ENCODE results near the gene LRRIQ4. TPM values are rescaled to one million over a fixed set of nuclear protein-coding genes. Genes with fewer than 3 reads are reported as not detected.
A peak's percentile ranks its signal among the peaks of the same experiment; 100 is the strongest.

The LRRIQ4 gene
- total and polyA plus RNA-seq, 4 donors = 0.09 TPM; not detected in 3

GRCh38 chr3:169771497-169772304 is 41.0 kb upstream of the LRRIQ4 start (continued):
- no peak for TF ChIP-seq CTCF (IDR thresholded peaks at IDR 0.05; ENCODE audit: low read depth, low read length, missing input control)
- peak; percentile 10 for TF ChIP-seq SP1 (IDR thresholded peaks at IDR 0.05)
- no peak for TF ChIP-seq HNF4G (IDR thresholded peaks at IDR 0.05)
- TF ChIP-seq, protein P1, sequence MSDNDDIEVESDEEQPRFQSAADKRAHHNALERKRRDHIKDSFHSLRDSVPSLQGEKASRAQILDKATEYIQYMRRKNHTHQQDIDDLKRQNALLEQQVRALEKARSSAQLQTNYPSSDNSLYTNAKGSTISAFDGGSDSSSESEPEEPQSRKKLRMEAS (IDR thresholded peaks at IDR 0.05) = no peak
- no peak for TF ChIP-seq EGR1 (IDR thresholded peaks at IDR 0.05; ENCODE audit: low read depth in 2 of 2)
- no peak for TF ChIP-seq HNF4A (conservative IDR thresholded peaks at IDR 0.05)
- TF ChIP-seq TAF1 (conservative IDR thresholded peaks at IDR 0.05) = no peak
- TF ChIP-seq RAD21 (IDR thresholded peaks at IDR 0.05) = no peak
- TF ChIP-seq NR2F2 (IDR thresholded peaks at IDR 0.05) = no peak

DNA sequence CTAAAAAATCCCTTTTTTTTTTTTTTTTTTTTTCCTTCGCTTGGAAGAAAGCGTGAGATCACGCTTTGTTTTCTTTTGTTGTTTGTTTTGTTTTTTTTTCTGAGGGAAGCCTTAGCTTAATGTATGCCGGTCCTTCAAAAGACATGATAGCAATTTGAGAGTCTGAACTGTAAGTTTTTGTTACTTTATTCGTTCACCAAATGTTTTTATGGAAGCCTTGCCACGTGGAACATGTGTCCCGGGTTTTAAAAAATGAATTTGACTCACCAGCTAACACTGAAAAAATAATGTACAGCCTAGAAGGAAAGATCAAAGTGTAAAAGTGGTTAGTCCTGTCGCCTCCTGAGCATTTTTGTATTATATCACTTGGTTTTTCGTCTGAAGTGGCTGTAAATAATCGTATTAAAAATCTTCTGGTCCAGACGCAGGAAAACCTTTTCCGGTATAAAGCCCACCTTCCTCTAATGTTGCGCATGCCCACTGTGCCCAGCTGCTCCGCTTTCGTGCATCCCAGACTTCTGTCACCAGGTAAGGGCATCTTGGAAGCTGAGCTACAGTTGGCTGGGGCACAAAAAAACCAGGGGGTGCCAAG is 40.3 kb upstream of the LRRIQ4 start:
- DNase-seq (ENCODE audit: low spot score) = peak; percentile 73

More for the DNA sequence above, 40.3 kb upstream of the LRRIQ4 start:
- Histone ChIP-seq H3K9ac (ENCODE audit: low read depth in 1 of 2, low read length in 2 of 2) (peak overlapping the region; percentile 79 to 94), H3K36me3 (ENCODE audit: control insufficient read depth in 4 of 4, insufficient read depth in 3 of 4, low read depth in 1 of 4, low read length in 3 of 4) (peaks cover 1 to 15% (median 6%) of the 10 kb centered on the region in 4 donors), H3K27ac (ENCODE audit: low read depth in 1 of 2, low read length in 2 of 2) (peak overlapping the region; percentile 99 to 100), H3K4me1 (ENCODE audit: control insufficient read depth in 4 of 4, insufficient read depth in 4 of 4, low read length in 3 of 4) (peaks cover 0 to 37% (median 19%) of the 10 kb centered on the region in 4 donors), H3K4me3 (ENCODE audit: low read depth in 1 of 3, low read length in 3 of 3) (peak overlapping the region; percentile 68 to 99 (median 74)), H3K9me3 (ENCODE audit: control insufficient read depth in 4 of 4, low read length in 3 of 4) (no peaks in the 10 kb centered on the region), H3K27me3 (ENCODE audit: control insufficient read depth in 4 of 4, insufficient read depth in 4 of 4, low read length in 3 of 4) (no peaks in the 10 kb centered on the region)
- peak; percentile 32 for TF ChIP-seq ZBTB33 (IDR thresholded peaks at IDR 0.05)
- no peak for TF ChIP-seq EGR1 (IDR thresholded peaks at IDR 0.05; ENCODE audit: low read depth in 2 of 2)
- TF ChIP-seq HNF4G (IDR thresholded peaks at IDR 0.05) = no peak
- no peak for TF ChIP-seq YY1 (IDR thresholded peaks at IDR 0.05)
- TF ChIP-seq, protein P1 (IDR thresholded peaks at IDR 0.05) = peak; percentile 93
- TF ChIP-seq, protein P2, sequence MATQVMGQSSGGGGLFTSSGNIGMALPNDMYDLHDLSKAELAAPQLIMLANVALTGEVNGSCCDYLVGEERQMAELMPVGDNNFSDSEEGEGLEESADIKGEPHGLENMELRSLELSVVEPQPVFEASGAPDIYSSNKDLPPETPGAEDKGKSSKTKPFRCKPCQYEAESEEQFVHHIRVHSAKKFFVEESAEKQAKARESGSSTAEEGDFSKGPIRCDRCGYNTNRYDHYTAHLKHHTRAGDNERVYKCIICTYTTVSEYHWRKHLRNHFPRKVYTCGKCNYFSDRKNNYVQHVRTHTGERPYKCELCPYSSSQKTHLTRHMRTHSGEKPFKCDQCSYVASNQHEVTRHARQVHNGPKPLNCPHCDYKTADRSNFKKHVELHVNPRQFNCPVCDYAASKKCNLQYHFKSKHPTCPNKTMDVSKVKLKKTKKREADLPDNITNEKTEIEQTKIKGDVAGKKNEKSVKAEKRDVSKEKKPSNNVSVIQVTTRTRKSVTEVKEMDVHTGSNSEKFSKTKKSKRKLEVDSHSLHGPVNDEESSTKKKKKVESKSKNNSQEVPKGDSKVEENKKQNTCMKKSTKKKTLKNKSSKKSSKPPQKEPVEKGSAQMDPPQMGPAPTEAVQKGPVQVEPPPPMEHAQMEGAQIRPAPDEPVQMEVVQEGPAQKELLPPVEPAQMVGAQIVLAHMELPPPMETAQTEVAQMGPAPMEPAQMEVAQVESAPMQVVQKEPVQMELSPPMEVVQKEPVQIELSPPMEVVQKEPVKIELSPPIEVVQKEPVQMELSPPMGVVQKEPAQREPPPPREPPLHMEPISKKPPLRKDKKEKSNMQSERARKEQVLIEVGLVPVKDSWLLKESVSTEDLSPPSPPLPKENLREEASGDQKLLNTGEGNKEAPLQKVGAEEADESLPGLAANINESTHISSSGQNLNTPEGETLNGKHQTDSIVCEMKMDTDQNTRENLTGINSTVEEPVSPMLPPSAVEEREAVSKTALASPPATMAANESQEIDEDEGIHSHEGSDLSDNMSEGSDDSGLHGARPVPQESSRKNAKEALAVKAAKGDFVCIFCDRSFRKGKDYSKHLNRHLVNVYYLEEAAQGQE (IDR thresholded peaks at IDR 0.05) = no peak
- no peak for TF ChIP-seq RAD21 (IDR thresholded peaks at IDR 0.05)
- TF ChIP-seq RXRA (IDR thresholded peaks at IDR 0.05) = no peak
- peak in 1 of 2 donors; percentile 3 for TF ChIP-seq JUND (IDR thresholded peaks at IDR 0.05)
- TF ChIP-seq NR2F2 (IDR thresholded peaks at IDR 0.05) = no peak
- TF ChIP-seq CTCF (IDR thresholded peaks at IDR 0.05; ENCODE audit: low read depth, low read length, missing input control) = no peak
- TF ChIP-seq FOXA2 (IDR thresholded peaks at IDR 0.05) = no peak
- WGBS = under 1% methylated on average over 15 of the region's 15 CpGs

Measured in liver (tissue), 9 donors.